Mucosa of gallbladder (tissue), 1 donor: Measurements from ENCODE around the gene SGO2. TPM values are rescaled to one million over a fixed set of nuclear protein-coding genes. Genes with fewer than 3 reads are reported as not detected.

ENCODE experiments used
- DNase-seq: peaks from one replicate; pipeline ENCODE4 v3.0.0-alpha.2; 2020; ENCODE audit warnings: low spot score
- total RNA-seq: library from RNA; stranded (reverse); gene quantifications from one replicate; pipeline ENCODE4 v1.2.1, GENCODE V29; 2021
- donor health status: DM: no; HTN: no; CAD: no.

SGO2 gene, protein sequence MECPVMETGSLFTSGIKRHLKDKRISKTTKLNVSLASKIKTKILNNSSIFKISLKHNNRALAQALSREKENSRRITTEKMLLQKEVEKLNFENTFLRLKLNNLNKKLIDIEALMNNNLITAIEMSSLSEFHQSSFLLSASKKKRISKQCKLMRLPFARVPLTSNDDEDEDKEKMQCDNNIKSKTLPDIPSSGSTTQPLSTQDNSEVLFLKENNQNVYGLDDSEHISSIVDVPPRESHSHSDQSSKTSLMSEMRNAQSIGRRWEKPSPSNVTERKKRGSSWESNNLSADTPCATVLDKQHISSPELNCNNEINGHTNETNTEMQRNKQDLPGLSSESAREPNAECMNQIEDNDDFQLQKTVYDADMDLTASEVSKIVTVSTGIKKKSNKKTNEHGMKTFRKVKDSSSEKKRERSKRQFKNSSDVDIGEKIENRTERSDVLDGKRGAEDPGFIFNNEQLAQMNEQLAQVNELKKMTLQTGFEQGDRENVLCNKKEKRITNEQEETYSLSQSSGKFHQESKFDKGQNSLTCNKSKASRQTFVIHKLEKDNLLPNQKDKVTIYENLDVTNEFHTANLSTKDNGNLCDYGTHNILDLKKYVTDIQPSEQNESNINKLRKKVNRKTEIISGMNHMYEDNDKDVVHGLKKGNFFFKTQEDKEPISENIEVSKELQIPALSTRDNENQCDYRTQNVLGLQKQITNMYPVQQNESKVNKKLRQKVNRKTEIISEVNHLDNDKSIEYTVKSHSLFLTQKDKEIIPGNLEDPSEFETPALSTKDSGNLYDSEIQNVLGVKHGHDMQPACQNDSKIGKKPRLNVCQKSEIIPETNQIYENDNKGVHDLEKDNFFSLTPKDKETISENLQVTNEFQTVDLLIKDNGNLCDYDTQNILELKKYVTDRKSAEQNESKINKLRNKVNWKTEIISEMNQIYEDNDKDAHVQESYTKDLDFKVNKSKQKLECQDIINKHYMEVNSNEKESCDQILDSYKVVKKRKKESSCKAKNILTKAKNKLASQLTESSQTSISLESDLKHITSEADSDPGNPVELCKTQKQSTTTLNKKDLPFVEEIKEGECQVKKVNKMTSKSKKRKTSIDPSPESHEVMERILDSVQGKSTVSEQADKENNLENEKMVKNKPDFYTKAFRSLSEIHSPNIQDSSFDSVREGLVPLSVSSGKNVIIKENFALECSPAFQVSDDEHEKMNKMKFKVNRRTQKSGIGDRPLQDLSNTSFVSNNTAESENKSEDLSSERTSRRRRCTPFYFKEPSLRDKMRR
- 2.0 TPM for total RNA-seq

DNA sequence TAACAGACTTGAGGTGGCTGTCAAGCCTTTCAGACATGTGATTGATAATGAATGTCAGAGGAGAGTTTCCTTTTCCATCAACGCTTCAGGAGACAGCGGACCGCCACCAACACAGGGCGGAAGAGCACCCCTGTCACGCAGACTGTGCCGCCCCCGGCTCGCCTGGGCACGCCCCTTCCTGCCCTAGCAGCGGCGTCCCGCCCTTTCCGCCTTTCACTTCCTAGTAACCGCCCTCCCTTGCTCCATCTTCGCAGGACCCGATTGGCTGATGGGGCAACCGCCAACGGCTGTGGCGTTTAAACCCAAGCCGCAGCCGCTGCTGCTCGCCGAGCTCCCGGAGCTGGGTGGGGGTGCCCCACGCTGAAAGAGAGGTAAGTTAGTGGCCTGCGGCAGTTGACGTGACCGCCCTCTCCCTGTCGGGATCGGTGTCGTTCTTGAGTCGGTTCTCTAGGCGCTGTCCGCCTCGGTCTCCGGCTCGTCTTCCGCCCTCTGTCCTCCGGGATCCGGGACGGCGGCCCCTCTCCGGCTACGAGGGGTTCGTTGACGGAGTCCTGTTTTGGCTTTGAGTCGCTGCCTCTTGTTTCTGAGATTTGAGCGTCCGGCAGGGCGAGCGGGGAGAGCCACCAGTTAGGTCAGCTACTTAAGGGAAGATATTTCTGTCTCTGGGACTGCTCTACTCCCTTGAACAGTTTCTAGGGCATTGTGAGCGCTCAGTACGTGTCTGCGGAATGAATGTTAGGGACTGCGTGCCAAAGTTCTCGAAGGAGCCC lies at the start of gene SGO2:
Gene SGO2, plus strand, starts transcription at position 326 of the 770 bp plus-strand sequence. CDS start 6,769 bp downstream, outside the sequence.
- peak; percentile 94 for DNase-seq

DNA sequence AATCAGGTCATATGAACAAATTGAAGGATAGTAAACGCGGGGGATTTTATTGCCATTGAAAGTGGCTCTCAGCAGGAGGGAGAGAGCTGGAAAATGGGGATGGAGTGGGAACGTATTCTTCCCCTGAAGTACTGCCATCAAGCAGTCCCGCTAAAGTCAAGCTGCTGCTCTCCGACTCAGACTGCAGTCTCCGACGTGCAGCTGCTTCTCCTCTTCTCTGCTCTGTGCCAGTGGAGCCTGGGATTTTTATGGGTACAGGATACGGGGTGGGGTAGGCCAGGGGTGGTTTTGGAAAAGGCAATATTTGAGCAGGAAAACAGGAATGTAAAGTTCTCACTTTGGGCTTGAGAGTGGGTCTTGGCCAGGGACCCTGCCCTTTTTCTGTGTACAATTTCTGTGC lies 49.2 kb upstream of the SGO2 start:
- no peak for DNase-seq

DNA sequence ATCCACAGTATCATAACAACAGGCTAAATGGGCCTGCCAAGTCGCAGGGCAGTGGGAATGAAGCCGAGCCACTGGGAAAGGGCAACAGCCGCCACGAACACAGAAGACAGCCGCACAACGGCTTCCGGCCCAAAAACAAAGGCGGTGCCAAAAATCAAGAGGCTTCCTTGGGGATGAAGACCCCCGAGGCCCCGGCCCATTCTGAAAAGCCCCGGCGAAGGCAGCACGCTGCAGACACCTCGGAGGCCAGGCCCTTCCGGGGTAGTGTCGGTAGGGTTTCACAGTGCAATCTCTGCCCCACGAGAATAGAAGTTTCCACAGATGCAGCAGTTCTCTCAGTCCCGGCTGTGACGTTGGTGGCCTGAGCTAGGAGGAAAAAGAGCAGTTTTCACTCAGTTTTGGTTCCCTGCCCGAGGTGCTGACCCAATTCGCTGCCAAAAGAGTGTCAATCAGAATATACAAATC lies 48.3 kb upstream of the SGO2 start:
- DNase-seq = peak; percentile 50

GRCh38 chr2:200479692-200480265 lies 46.2 kb upstream of the SGO2 start:
- DNase-seq = no peak

DNA sequence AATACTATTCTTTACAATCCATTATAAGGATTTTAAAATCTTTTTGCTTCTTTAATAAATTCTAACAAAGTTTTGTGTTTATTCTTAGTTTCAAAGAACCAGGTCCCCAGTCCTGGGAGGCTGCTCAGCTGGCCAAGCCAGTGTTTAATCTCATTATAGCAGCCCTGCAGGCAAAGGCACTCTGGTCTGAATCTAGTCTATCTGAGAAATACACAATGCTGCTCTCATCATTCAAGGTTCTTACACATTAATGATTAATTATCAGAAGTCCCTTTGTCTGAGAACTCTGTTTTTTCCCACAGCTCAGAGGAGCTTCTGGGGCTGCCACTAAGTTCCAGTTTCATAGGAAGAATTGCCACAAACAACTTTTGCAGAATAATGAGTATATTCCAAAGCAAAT lies 43.8 kb upstream of the SGO2 start:
- DNase-seq = no peak

- peak; percentile 39 for DNase-seq
These were observed 42.2 kb upstream of the SGO2 start for GRCh38 chr2:200483729-200484198.

GRCh38 chr2:200484934-200485333 lies 41.1 kb upstream of the SGO2 start:
- no peak for DNase-seq

GRCh38 chr2:200486529-200486928 lies 39.5 kb upstream of the SGO2 start:
- no peak for DNase-seq

- no peak for DNase-seq
These were observed 37.8 kb upstream of the SGO2 start for GRCh38 chr2:200488169-200488568.

DNA sequence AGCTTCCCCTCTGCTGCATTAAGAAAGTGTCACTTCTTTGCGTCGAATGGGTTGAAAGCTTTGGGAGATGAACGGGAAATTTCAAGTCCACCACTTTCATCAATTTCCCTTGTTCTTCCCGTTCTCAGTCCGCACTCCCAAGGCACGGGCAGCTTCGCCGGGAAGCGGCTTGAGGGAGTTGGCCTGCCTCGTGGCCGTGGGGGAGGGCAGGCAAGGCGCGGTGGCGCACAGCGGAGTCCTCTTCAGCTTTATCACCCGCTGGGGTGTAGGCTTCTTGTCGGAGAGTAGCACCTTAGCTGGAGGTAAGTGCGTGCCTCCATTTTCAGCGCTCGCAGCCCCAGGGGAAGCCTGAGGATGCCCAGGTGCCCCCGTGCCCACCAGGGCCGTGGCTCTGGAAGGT lies 36.0 kb upstream of the SGO2 start:
- DNase-seq = no peak

DNA sequence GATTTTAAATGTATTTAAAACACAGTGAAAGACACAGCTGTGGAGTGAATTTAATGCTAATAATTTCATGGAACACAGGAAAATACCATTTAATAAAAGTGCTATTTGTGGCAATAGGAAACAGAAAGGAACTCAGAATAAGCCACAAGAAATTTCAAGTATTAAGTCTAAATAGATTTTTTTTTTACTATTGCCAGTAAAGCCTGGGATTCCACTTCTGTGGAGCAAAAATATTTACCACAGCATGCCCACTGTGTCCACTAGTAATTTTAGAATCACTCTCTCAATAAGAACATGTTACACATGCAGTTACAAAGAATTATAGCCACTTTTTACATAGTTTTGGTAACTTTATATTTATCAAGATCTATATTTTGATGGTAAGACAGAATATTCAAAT lies 33.4 kb upstream of the SGO2 start:
- no peak for DNase-seq

DNA sequence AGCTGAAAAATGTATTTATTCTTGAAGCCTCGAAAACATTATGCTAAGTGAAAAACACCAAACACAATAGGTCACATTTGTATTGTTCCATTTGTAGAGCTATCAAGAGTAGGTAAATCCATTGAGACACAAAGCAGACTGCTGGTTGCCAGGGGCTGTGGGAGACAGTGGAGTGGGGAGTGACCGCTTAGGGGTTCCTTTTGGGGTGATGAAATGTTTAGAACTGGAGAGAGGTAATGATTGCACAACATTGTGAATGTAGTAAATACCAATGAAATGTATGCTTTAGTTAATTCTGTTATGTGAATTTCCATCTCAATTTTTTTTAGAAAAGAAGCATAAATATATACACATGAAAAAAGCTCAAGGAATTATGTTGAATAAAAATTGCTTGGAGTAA lies 32.0 kb upstream of the SGO2 start:
- no peak for DNase-seq

- DNase-seq = no peak
These were observed 29.3 kb upstream of the SGO2 start for GRCh38 chr2:200496696-200497095.

- no peak for DNase-seq
These were observed 27.4 kb upstream of the SGO2 start for GRCh38 chr2:200498402-200499162.

GRCh38 chr2:200502196-200502595 lies 23.8 kb upstream of the SGO2 start:
- DNase-seq = no peak

- no peak for DNase-seq
These were observed 19.3 kb upstream of the SGO2 start for GRCh38 chr2:200506679-200507078.

GRCh38 chr2:200507179-200507578 lies 18.8 kb upstream of the SGO2 start:
- DNase-seq = no peak

DNA sequence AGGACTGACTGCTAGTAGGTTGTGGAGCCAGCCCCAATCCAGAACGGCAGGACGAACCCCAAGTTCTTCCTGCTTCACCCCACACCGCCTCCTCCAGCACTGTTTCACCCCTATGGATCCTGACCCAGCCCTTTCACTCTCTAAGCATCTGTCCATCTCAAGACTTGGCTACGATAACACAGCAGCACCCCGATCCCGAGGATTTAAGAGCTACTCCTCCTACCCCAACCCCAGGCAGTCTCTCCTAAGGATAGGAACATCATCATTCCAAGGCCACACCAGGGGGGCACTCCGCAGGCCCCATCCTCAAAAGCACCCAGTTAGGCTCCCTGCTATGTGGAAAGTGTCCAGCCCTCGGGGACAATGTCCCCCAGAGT lies 16.8 kb upstream of the SGO2 start:
- DNase-seq = no peak

GRCh38 chr2:200509612-200510433 lies 16.2 kb upstream of the SGO2 start, which contains the start of gene KCTD18:
TSS of gene KCTD18 (minus strand) at chr2:200510068. CDS start at chr2:200507016, 3,052 bp downstream.
- DNase-seq = peak; percentile 93
